ENCODE data around the gene SLC43A1.

Gene SLC43A1

GRCh38 chr11:57468276-57468675 lies 47.2 kb downstream of the SLC43A1 start:
- H3K4me1 ChIP-seq (ENCODE audit: control insufficient read depth in 1 of 2, insufficient read depth in 1 of 2, low read depth in 1 of 2, low read length in 1 of 2), result peaks cover 0 to under 1% of the 10 kb centered on the region in 2 experiments
- H3K36me3 ChIP-seq, result no peaks in the 10 kb centered on the region
- no peak overlapping the region for H3K27ac ChIP-seq
- TF ChIP-seq CTCF (IDR thresholded peaks at IDR 0.05), result no peak
- no peak overlapping the region for H3K4me3 ChIP-seq (ENCODE audit: low read depth in 1 of 2, low read length in 1 of 2)
- peaks cover 44% of the 10 kb centered on the region for H3K27me3 ChIP-seq
- H3K9me3 ChIP-seq, result no peaks in the 10 kb centered on the region

GRCh38 chr11:57467508-57468157 lies 47.9 kb downstream of the SLC43A1 start:
- Histone ChIP-seq H3K36me3 (no peaks in the 10 kb centered on the region), H3K9me3 (no peaks in the 10 kb centered on the region), H3K4me1 (ENCODE audit: control insufficient read depth in 1 of 2, insufficient read depth in 1 of 2, low read depth in 1 of 2, low read length in 1 of 2) (no peaks in the 10 kb centered on the region), H3K27me3 (peaks cover 44% of the 10 kb centered on the region), H3K4me3 (ENCODE audit: low read depth in 1 of 2, low read length in 1 of 2) (no peak overlapping the region), H3K27ac (no peak overlapping the region)
- no peak for TF ChIP-seq CTCF (IDR thresholded peaks at IDR 0.05)

GRCh38 chr11:57466680-57467079 lies 48.8 kb downstream of the SLC43A1 start:
- Histone ChIP-seq H3K36me3 (no peaks in the 10 kb centered on the region), H3K4me1 (ENCODE audit: control insufficient read depth in 1 of 2, insufficient read depth in 1 of 2, low read depth in 1 of 2, low read length in 1 of 2) (no peaks in the 10 kb centered on the region), H3K4me3 (ENCODE audit: low read depth in 1 of 2, low read length in 1 of 2) (no peak overlapping the region), H3K27me3 (peaks cover 52% of the 10 kb centered on the region), H3K9me3 (no peaks in the 10 kb centered on the region), H3K27ac (no peak overlapping the region)
- TF ChIP-seq CTCF (IDR thresholded peaks at IDR 0.05), result no peak

- no peak for TF ChIP-seq CTCF (IDR thresholded peaks at IDR 0.05)
- Histone ChIP-seq H3K27ac (no peak overlapping the region), H3K36me3 (no peaks in the 10 kb centered on the region), H3K4me3 (ENCODE audit: low read depth in 1 of 2, low read length in 1 of 2) (no peak overlapping the region), H3K27me3 (peaks cover 72% of the 10 kb centered on the region), H3K9me3 (no peaks in the 10 kb centered on the region), H3K4me1 (ENCODE audit: control insufficient read depth in 1 of 2, insufficient read depth in 1 of 2, low read depth in 1 of 2, low read length in 1 of 2) (peaks cover 11 to 16% of the 10 kb centered on the region in 2 experiments)
Measured at GRCh38 chr11:57464539-57465181, 50.8 kb downstream of the SLC43A1 start.

- Histone ChIP-seq H3K36me3 (no peaks in the 10 kb centered on the region), H3K27me3 (peaks cover 77% of the 10 kb centered on the region), H3K9me3 (no peaks in the 10 kb centered on the region), H3K27ac (no peak overlapping the region), H3K4me3 (ENCODE audit: low read depth in 1 of 2, low read length in 1 of 2) (no peak overlapping the region), H3K4me1 (ENCODE audit: control insufficient read depth in 1 of 2, insufficient read depth in 1 of 2, low read depth in 1 of 2, low read length in 1 of 2) (peaks cover 18 to 23% of the 10 kb centered on the region in 2 experiments)
- no peak for TF ChIP-seq CTCF (IDR thresholded peaks at IDR 0.05)
Measured at GRCh38 chr11:57463671-57464538, 51.6 kb downstream of the SLC43A1 start.
